Measurements from ENCODE around the gene IL17A.

DNA sequence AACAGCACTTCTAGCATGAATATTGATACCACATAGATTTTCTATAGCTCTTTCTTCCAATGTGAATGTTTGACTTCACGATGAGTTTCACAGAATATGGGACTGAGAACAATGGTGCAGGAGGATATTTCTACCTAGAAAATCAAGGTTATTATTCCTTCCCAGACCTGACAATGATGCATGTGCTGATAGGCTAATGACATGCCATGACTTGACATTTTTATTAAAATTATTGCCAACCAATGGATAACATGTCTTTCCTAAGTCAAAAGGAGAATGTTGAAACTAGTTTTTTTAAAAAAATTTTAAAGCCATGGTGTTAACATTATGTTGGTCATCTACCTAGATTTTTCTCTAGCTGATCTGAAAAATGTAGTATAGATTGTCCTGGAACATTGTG lies 923 bp downstream of the IL17A start:
- TF ChIP-seq, protein P1, sequence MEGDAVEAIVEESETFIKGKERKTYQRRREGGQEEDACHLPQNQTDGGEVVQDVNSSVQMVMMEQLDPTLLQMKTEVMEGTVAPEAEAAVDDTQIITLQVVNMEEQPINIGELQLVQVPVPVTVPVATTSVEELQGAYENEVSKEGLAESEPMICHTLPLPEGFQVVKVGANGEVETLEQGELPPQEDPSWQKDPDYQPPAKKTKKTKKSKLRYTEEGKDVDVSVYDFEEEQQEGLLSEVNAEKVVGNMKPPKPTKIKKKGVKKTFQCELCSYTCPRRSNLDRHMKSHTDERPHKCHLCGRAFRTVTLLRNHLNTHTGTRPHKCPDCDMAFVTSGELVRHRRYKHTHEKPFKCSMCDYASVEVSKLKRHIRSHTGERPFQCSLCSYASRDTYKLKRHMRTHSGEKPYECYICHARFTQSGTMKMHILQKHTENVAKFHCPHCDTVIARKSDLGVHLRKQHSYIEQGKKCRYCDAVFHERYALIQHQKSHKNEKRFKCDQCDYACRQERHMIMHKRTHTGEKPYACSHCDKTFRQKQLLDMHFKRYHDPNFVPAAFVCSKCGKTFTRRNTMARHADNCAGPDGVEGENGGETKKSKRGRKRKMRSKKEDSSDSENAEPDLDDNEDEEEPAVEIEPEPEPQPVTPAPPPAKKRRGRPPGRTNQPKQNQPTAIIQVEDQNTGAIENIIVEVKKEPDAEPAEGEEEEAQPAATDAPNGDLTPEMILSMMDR (IDR thresholded peaks at IDR 0.05) = no peak
- no peak for TF ChIP-seq POLR2A (IDR thresholded peaks at IDR 0.05)
